GM04504 (cell line): ENCODE data around the gene ABCG4.
"Not testable (repeated sequence)": the region's sequence is repeated elsewhere in the genome, so short reads cannot be mapped to it uniquely, and the experiment has no call there.

Experiments
- DNase-seq: peaks from one replicate; pipeline ENCODE4 v3.0.0-alpha.2; 2012; ENCODE audit warnings: low read depth

ABCG4 gene

DNA sequence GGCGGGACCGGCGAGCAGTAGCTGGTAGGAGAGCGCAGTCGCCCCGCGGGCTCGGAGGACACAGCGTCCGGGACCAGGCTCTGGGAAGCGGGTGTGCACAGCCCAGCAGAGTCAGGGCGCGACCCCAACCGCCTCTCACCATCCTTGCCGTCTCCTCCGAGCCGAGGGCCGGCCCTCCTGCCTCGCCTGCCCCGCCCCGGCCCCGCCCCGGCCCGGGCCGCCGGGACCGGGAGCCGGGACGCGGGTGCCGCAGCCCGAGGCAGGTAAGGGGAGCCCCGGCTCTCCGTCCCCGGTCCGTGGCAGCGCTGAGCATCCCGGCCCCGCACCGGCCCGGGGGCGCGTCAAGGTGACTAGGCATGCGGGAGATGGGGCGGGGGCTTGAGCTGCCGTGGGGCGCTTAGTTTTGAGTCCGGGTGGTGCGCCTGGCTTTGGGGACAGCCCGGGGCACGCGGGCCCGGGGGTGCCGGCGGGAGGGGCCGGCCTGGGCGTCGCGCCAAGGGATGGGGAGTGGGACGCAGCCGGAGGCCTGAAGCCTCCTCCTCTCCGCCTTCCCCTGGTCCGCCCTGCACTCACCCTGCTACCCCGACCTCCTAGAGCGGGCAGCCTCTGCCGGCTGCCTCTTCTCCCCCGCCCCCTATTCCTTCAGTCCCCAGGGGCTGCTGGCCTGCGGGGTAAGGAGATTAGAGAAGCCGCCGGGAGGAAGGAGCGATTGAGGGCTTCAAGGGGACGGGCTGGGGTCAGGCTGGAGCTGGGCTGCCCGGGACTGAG lies at the start of gene ABCG4:
Gene ABCG4 (plus strand): TSS at position 35 of the 768 bp plus-strand sequence. CDS start 914 bp downstream, outside the sequence.
- no peak for DNase-seq

DNA sequence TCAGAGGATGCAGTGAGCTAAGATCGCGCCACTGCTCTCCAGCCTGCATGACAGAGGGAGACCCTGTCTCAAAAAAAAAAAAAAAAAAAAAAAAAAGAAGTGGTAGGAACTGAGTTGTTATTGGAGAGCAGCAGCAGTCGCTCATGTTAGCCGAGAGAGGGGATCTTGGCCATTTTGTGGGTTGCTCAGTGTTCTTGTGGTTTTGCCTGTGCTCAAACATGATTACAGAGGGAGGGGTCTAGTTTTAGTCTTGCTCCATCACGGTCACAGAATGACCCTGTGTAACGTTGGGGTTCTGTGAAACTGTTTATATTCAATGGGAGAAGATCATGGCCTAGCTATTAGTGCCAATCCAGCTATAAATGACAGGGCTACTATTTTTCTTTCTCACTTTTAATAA lies 49.1 kb upstream of the ABCG4 start:
- DNase-seq, result no peak

DNA sequence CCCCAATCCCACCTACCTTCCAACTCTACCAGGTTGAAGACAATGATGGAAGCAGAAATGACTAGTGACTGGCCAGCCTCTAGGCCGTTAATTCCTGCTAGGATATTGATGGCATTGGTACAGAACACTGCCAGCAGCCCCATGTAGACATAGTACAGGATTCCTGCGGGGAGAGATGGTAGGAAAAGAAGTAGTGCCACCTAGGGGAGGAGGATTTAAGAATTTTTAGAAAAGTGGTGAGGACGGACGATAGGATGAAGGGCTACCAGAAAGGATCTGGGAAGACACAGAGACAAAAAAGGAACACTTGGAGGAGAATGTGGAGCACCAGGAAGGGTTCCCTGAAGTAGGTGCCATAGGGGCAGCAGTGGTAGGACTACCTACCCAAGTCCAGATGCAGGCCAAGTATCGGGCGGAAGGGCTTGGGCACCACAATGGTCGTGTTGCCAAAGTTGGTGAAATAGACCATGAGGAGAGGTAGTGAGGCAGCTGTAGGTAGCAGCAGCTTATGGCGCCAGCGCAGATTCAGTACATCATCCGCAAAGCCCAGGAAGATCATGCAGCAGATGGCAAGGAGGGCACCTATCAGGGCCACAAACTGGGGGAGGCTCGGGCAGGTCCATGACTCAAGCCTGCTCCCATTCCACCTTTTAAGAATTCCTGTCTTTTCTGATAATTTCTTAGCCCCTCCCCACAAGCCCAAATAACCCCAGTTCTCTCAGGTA lies 48.4 kb upstream of the ABCG4 start:
- DNase-seq, result no peak

- DNase-seq, result no peak
Observed at GRCh38 chr11:119100994-119101758, 47.7 kb upstream of the ABCG4 start.

- peak; percentile 92 for DNase-seq
Observed at GRCh38 chr11:119101759-119102423, 47.0 kb upstream of the ABCG4 start, which contains the start of gene DPAGT1. Gene DPAGT1 (minus strand): TSS chr11:119101853. CDS start chr11:119101655, 198 bp downstream.

GRCh38 chr11:119103161-119103664 lies 45.6 kb upstream of the ABCG4 start:
- not testable (repeated sequence) for DNase-seq

- no peak for DNase-seq
Observed at GRCh38 chr11:119103793-119104192, 45.1 kb upstream of the ABCG4 start.

DNA sequence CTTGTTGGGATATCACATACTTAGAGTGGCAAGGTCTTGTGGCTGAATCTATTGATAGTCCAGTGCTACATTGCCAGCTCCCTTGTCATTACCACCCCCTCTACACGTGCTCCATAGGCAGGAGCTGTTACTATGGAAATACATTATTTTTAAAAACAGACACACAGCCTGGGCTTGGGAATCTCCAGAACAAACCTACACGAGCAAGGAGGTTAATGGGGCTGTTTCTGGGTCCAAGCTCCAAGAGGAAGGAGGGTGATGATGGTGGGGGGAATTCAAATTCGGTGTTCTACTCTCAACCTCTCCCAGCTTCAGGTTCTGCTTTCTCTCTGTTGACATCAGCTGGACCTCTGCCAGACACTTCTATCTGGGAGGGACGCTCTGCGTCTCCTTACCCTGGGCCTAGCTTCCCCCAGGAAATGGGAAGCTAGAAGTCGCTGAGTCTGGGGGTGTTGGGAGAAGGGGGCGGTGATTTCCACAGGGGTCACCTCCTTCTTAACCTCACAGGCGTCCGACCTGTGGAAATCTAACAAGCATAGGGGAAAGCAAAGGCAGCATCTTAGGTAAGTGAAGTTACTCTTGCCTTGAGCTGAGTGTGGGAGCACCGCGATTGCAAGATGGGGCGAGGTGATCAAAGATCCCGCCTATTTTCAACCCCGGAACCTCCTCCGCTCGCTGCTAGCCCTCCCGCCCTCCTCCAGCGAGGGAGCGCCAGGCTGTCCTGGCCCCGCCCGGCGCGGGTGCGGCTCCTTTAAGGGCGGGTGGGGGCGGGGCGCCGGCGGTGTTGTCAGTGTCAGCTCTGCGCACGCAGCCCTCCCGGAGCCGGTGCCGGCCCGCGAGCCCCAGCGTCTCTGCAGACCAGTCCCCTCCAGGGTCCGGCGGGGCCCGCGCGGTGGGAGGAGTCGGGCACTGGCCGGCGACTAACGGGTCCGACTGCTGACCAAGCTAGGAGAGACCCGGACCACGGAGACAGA lies 42.0 kb upstream of the ABCG4 start, which contains the start of gene C2CD2L:
Gene C2CD2L (plus strand): TSS at position 781 of the 974 bp plus-strand sequence. CDS start 398 bp downstream, outside the sequence.
- DNase-seq, result peak; percentile 80

GRCh38 chr11:119107538-119108145 lies 41.2 kb upstream of the ABCG4 start:
- DNase-seq, result no peak

- DNase-seq, result no peak
Observed at GRCh38 chr11:119108146-119108856, 40.6 kb upstream of the ABCG4 start.

DNA sequence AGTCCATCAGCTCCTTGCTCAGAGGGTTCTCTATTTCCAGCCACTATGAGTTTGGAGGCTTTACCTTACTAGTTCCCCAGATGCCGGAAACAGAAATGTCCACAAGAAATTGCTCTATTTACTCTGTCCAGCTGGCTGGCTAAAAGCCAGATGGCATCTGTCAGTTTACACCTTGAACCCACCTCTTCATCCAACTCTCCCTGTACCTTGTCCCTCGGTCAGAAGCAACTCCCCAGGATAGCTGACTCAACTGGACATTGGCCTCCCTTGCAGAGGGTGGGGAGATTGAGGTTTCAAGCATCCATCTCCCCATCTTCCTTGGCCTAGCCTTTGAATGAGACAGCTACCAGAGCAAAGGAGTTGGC lies 40.0 kb upstream of the ABCG4 start:
- DNase-seq, result no peak

- no peak for DNase-seq
Observed at GRCh38 chr11:119109843-119110242, 39.0 kb upstream of the ABCG4 start.

GRCh38 chr11:119110439-119110838 lies 38.4 kb upstream of the ABCG4 start:
- DNase-seq, result no peak

DNA sequence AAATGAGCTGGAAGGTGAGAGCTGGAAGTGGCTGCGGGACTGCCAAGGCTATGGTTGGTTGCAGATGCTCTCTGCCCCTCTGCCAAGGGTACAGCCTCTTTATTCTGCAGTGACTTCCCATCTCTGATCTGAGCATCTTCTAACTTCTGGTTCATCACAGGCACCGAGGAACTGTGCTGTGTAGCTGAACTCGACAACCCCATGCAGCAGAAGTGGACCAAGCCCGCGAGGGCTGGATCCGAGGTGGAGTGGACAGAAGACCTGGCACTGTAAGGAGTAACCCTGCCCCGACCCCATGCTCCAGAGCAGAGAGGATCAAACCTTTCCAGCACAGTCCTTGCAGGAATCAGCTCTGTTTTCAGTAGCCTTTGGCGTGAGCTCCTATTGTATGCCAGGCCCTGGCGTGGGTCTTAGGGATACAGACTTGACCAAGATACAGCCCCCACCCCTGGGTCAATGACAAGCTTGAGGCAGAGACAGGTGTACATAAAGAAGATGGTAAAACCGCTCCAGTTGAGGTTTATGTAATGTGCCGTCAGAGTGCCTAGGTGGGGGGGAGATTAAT lies 37.4 kb upstream of the ABCG4 start:
- DNase-seq, result no peak

- no peak for DNase-seq
Observed at GRCh38 chr11:119112314-119113020, 36.4 kb upstream of the ABCG4 start.

GRCh38 chr11:119113716-119114115 lies 35.1 kb upstream of the ABCG4 start:
- DNase-seq, result no peak

DNA sequence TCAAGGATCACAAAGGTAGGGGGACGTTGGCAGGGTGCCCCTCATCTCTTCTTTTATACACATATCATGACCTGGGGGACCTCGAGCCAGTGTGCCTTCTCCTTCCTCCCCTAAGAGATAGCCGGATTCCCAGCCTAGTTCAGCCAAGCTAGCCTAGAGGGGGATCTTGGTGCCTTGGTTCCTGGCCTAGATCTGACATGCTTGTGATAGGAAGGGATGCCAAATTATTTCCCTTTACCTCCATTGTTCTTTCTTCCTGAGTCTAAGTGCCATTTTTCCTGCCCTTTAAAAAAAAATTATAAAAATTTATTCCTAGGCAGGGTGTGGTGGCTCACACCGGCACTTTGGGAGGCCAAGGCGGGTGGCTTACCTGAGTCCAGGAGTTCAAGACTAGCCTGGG lies 34.5 kb upstream of the ABCG4 start:
- DNase-seq, result no peak

- DNase-seq, result no peak
Observed at GRCh38 chr11:119115484-119116234, 33.2 kb upstream of the ABCG4 start.
